Activated CD4-positive, CD25-positive, alpha-beta regulatory T cell treated with anti-CD3 and anti-CD28 coated beads, Interleukin-2, amount 50 U/mL, for 72 hours (primary cell): Measurements from ENCODE around the gene TLE3.

Source experiments
- DNase-seq: peaks from one replicate; pipeline ENCODE4 v3.0.0; 2021

The TLE3 gene

GRCh38 chr15:70098461-70099166, 897 bp upstream of the TLE3 start:
- DNase-seq: peak; percentile 54

DNA sequence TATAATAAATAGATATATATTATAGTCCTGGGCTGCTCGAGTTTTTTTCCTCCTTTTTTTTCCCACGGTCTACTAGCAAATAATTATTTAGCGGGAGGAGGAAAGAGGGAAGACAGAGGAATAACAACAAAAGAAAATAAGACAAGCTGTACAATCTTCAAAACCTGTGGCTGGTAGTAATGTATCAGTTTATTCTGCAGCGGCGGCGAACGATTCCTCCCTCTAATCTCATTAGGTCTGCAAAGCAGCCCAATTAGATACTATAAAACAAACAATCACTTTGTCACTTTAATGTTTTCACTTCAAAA, 390 bp upstream of the TLE3 start:
- DNase-seq: no peak

DNA sequence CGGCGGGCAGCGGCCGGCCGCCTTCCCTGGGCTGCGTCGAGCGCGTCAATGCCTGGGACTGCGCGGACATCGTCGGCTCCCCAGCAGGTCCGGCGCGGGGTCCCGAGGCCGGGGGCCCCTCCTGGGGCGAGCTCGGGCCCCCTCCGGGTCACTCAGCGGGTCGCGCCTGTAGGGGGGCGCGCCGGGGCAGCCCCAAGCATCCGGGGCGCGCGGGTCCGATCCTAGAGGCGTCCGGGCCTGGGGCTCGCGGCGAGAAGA, 725 bp downstream of the TLE3 start:
- no peak for DNase-seq

- peak; percentile 48 for DNase-seq
These were observed 1.3 kb downstream of the TLE3 start for GRCh38 chr15:70096215-70097062.

GRCh38 chr15:70095408-70096214, 2.1 kb downstream of the TLE3 start:
- DNase-seq: peak; percentile 45

- no peak for DNase-seq
These were observed 2.9 kb downstream of the TLE3 start for GRCh38 chr15:70094690-70095311.

DNA sequence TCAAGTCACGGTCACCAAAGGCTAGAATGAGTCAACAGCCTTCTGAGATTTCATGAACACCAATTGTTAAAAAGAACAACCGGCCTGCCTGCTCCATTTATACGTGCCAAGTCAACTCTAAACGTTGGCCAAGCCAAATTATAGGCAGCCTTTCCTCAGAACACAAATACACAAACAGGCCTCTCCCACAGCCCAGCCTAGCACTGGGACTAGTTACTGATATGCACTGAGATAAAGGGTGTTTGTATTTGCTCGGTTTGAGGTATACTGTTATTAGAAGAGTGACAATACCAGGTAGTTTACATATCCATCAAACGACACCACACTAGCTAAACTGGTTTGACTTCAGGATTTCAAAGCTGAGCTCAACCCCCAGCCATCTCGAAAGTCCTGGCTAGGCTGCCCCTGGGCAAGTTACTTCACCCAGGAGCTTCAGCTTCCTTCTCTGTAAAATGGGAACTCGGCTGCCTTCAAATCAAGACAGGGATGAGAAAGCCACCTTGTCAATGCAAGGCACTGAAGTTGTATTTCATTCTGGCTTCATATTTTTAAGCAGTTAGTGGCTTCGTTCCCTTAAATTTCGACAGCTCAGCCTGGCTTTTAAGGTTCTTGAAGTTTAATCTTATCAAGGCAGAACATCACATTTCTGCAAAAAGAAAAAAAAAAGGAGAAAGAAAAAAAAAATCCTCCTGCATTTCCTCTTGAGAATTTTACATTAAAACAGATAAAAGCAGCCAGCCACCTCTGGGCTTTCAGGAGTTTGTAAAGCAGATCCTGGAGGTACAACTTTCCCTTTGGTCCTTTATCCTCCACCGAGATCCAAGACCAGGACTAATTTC, 4.0 kb downstream of the TLE3 start:
- DNase-seq: no peak

DNA sequence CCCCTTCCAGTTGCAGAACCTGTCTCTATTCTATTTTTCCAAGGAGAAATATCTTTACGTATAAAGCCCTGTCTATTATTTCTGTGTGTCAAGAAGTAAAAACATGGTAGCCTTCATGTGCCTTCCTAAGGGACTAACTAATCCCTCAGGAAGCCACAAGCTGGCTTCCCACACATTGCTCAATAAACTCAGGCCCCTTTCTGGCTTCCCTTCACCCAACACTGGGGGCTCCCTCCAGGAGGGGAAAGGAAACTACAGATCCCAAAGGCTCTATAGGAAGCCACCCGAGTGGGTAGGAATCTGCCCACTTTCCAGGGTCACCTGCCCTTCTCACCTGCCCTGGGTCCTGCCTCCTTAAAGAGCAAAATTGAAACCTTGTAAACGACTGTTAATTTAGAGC, 4.6 kb downstream of the TLE3 start:
- DNase-seq: no peak

DNA sequence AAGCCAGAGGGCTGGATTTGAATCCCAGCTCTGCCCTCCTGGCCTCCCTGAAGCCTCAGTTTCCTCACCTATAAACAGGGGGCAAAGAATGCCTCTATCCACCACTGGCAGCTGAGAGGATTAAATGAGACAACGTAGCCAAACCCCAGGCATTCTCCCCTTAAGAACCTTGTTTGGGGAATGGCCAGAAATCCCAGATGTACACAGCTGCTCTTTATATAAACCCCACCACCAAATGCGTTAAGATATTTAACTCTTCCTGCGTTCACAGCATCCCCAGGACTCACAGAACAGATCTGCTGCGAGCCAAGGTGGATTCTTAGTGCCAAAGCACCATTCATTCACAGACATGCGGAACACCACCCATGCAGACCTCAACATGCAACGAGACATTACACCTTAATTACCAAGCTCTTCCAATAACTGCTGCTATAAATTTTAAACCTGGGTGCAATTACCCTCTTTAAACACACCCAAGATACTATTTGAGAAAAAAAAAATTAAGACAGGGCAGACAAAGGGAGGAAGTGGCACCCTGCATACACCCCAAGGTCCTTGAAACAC, 5.2 kb downstream of the TLE3 start:
- DNase-seq: no peak

DNA sequence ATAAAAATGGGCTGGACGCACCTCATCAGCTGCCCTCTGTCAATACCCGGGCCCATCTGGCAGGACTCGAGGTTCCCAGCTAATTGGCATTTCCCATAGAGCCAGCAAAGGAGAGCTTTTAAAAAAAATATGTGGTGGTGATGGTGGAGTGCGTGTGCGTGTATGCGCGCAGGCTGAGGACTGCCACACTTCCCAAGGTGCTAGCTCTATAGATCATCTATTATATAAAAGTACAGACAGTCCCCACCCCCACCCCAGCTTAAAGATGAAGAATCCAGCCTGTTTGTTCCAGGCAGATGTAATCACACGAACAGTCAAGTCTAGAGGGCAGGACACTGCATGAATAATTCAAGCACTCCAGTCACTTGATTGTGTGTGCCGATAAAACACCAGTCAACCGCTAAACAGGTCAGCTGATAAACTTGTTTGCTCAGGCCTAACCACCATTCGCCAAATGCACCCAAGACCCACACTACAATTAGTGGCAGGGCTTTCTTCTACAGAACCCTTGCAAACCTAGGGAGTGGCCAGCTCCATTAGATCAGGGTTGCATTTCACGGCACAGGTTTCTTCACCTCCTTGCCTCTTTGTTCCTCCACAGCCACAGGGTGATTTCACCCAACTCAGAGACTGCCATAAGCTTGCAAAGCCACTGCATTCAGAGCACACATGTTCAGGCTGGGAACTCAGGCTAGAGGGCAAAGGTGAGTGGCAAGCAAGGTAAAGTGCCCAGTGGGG, 5.8 kb downstream of the TLE3 start:
- no peak for DNase-seq

DNA sequence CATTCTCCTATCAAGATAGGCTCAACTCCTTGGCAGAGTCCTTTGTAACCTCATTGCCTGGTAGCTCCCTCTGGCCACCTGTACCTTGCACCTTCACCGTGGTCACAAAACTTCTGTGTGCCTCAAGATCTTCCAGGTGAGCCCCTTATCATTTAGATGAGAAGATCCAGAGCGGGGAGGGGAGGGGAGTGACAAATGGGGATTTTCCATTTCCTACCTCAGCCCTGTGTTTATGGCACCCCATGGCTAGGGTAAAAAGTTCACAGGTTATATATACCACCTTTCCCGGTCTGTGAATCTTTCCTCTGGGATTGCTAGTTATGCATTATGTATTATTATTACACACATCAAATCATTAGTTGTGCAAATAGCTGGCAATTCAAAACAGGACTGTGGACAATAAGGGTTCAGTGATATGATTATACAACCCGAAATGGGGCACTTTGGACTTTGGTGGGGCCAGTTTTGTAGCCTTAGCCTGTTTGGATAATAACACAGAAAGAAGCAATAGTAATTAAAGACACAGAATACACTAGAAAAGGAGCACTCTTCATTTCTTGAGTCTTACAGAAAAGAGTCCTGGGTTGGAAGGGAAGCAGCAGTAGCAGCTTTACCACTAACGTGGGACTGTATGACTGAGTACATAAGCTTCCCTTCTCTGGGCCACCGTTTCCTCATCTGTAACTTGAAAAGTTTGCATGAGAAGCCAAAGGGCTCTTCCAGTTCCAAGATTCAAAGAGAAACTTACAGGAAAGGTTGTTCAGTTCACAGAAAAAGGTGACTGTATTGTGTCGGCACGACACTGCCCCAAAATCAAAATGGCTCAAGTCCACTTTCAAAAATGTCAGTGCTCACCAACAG, 7.1 kb downstream of the TLE3 start:
- no peak for DNase-seq

DNA sequence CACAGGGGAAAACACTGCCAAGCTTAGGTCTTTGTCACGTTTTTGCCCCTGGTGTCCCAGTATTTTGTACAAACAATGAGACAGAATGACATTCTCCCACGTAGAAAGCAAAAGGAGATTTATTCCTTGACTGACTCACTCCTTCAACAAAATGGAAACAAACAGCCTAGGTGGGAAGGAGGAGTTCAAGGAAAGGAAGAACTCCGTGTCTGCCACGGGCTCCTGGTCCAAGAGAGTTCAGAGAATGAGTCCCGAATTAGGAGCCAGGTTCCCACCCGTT, 8.1 kb downstream of the TLE3 start:
- no peak for DNase-seq

- DNase-seq: no peak
These were observed 8.6 kb downstream of the TLE3 start for GRCh38 chr15:70088887-70089691.

GRCh38 chr15:70088455-70088854, 9.3 kb downstream of the TLE3 start:
- DNase-seq: no peak

DNA sequence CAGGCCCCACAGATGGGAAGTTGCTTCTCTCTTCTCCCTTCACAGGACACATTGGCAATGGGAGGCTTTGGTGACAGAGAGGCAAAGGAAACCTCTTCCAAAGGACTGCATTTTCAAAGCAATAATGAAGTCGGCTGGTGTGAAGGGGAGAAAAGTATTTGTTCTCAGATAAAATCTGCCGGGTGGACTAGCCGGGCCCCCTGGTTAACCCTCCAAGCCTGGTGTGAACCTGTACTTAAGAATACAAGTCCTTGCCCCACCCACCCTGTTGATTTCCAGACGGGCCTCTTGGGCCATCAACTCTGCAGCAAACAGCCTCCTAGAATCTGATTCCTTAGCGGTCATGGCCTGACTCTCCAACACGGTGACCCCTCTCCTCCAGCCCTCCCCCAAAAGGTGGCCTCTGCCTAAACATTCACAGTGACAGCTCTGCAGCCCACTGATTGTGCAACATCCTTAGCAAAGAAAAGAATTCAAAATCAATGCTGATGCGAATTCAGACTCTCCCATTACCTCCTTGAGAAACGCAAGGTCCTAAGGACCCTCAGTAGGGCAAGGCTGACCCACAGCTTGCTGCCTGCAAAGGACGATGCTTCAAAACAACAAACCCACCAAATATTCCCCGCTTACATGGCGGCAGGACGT, 9.9 kb downstream of the TLE3 start:
- no peak for DNase-seq

- DNase-seq: no peak
These were observed 11.1 kb downstream of the TLE3 start for GRCh38 chr15:70086636-70087035.

- no peak for DNase-seq
These were observed 13.3 kb downstream of the TLE3 start for GRCh38 chr15:70084461-70084860.

DNA sequence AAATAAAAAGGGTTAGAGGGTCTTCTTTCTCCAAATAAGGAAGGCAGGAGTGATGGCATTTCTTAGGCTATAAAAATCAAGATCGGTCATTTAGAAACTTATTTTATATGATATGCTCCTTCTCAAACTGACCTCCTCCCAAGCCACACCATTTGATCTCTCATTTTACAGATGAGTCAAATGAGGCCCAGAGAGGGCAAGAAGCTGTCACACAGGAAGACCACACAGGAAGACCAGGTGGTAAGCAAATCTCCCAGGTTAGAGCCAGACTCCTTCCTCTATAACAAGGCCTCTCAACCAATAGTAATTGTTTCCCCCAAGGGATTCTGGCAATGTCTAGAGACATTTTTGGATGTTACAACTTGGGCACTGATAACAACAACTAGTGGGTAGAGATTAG, 13.8 kb downstream of the TLE3 start:
- no peak for DNase-seq

GRCh38 chr15:70083418-70083817, 14.3 kb downstream of the TLE3 start:
- DNase-seq: no peak
